Glutamatergic neuron (in vitro differentiated cells): ENCODE results near the gene PDE7B. TPM values are rescaled to one million over a fixed set of nuclear protein-coding genes. Genes with fewer than 3 reads are reported as not detected.

ENCODE experiments used
- DNase-seq: peaks from one replicate; pipeline ENCODE4 v3.0.0; 2022
- H3K27ac Mint-ChIP-seq: one replicate; pipeline ENCODE4 v1.8.0; 2020; ENCODE audit warnings: mild to moderate bottlenecking, mixed read lengths, inconsistent platforms; ENCODE audit not compliant: unreplicated experiment
- H3K27me3 Mint-ChIP-seq: one replicate; pipeline ENCODE4 v1.8.0; 2020; ENCODE audit warnings: mild to moderate bottlenecking, moderate library complexity, mixed read lengths, inconsistent platforms; ENCODE audit not compliant: unreplicated experiment
- H3K36me3 Mint-ChIP-seq: one replicate; pipeline ENCODE4 v1.8.0; 2020; ENCODE audit warnings: mild to moderate bottlenecking, mixed read lengths, inconsistent platforms; ENCODE audit not compliant: unreplicated experiment
- H3K4me1 Mint-ChIP-seq: one replicate; pipeline ENCODE4 v1.8.0; 2020; ENCODE audit warnings: mild to moderate bottlenecking, low read depth, mixed read lengths, inconsistent platforms; ENCODE audit not compliant: unreplicated experiment
- H3K4me3 Mint-ChIP-seq: one replicate; pipeline ENCODE4 v1.8.0; 2020; ENCODE audit warnings: mild to moderate bottlenecking, mixed read lengths, inconsistent platforms; ENCODE audit not compliant: unreplicated experiment
- H3K9me3 Mint-ChIP-seq: one replicate; pipeline ENCODE4 v1.8.0; 2020; ENCODE audit warnings: mild to moderate bottlenecking, moderate library complexity, mixed read lengths, inconsistent platforms; ENCODE audit not compliant: unreplicated experiment
- CTCF ChIP-seq: fragments of 200-600 bp; sonication (generic); IDR thresholded peaks from one replicate; pipeline ENCODE4 v1.5.0; 2021; ENCODE audit not compliant: partially characterized antibody, unreplicated experiment
- total RNA-seq: library from RNA; stranded (reverse); fragmentation: NEBNext Ultra II Directional; extraction: Animal tissue kit (Norgen Biotek cat#: 25700); gene quantifications from one replicate; pipeline ENCODE4 v1.2.1, GENCODE V29; 2021; ENCODE audit not compliant: unreplicated experiment

Gene PDE7B
- total RNA-seq, 1 donor from 2014 or later = not detected

GRCh38 chr6:136208783-136209182 lies 357.3 kb downstream of the PDE7B start:
- Mint-ChIP-seq H3K4me1 (no peaks in the 10 kb centered on the region), H3K36me3 (no peaks in the 10 kb centered on the region), H3K27ac (no peak overlapping the region), H3K27me3 (peaks cover 2% of the 10 kb centered on the region), H3K4me3 (no peak overlapping the region), H3K9me3 (no peaks in the 10 kb centered on the region)
- no peak for TF ChIP-seq CTCF
- DNase-seq = no peak

DNA sequence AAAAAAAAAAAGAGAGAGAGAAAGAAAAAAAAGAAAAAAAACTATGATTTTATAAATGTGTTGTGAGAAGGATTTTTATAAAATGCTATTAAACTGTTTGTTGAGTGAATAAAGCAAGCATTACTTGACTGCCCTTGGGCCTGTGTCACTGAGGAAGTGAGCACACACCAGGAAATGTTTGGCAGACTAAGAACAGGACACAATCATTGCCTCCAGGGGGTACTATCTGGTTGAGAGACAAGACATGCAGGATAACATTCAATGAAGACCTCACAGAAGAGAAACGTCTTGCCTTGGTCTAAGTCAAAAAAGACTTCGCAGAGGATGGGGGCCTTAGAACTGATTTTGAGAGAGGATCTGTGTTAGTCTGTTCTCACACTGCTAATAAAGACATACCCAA lies 358.0 kb downstream of the PDE7B start:
- Mint-ChIP-seq H3K27me3 (peaks cover 2% of the 10 kb centered on the region), H3K27ac (no peak overlapping the region), H3K36me3 (no peaks in the 10 kb centered on the region), H3K4me1 (no peaks in the 10 kb centered on the region), H3K9me3 (no peaks in the 10 kb centered on the region), H3K4me3 (no peak overlapping the region)
- DNase-seq = no peak
- no peak for TF ChIP-seq CTCF

GRCh38 chr6:136210398-136211165 lies 359.1 kb downstream of the PDE7B start:
- no peak for TF ChIP-seq CTCF
- DNase-seq = no peak
- Mint-ChIP-seq H3K4me3 (no peak overlapping the region), H3K9me3 (no peaks in the 10 kb centered on the region), H3K27ac (no peak overlapping the region), H3K4me1 (no peaks in the 10 kb centered on the region), H3K27me3 (peaks cover 2% of the 10 kb centered on the region), H3K36me3 (no peaks in the 10 kb centered on the region)

GRCh38 chr6:136212608-136213007 lies 361.1 kb downstream of the PDE7B start:
- H3K4me3 Mint-ChIP-seq = no peak overlapping the region
- no peaks in the 10 kb centered on the region for H3K4me1 Mint-ChIP-seq
- no peak for DNase-seq
- H3K36me3 Mint-ChIP-seq = no peaks in the 10 kb centered on the region
- H3K27me3 Mint-ChIP-seq = peaks cover 2% of the 10 kb centered on the region
- no peak overlapping the region for H3K27ac Mint-ChIP-seq
- H3K9me3 Mint-ChIP-seq = no peaks in the 10 kb centered on the region
- no peak for TF ChIP-seq CTCF

DNA sequence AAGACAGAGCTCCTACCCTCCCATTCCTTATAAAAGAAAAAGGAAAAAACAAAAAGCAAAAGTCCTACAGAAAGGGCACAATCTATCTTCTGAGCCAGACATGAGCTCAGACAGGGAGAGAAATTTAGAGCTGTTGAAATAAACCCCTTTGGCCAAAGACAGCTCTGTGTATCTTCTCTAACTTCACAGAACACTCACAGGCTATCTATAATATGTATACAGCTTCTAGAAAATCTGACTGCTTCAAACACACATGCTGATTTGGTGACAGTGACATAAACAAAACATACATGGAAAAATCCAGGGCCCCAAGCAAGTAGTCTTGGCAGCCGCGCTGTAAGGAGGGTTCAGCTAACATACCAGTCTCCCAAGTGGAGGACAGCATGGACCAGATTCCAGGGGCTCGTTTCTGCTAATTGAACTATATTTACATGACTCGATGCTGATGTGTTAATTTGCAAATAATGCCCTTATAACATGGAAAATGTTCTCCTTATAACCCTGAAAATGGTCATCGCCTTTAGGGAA lies 361.6 kb downstream of the PDE7B start:
- no peaks in the 10 kb centered on the region for H3K36me3 Mint-ChIP-seq
- H3K27me3 Mint-ChIP-seq = peaks cover 4% of the 10 kb centered on the region
- H3K4me1 Mint-ChIP-seq = no peaks in the 10 kb centered on the region
- no peak overlapping the region for H3K4me3 Mint-ChIP-seq
- H3K9me3 Mint-ChIP-seq = no peaks in the 10 kb centered on the region
- TF ChIP-seq CTCF = no peak
- no peak overlapping the region for H3K27ac Mint-ChIP-seq
- no peak for DNase-seq
